CD4-positive, alpha-beta T cell treated with Interleukin-10 for 1 hour (primary cell): ENCODE results near the gene TTC22.

ENCODE experiments used
- DNase-seq: peaks from one replicate; pipeline ENCODE4 v3.0.0-alpha.2; 2020

Gene TTC22

DNA sequence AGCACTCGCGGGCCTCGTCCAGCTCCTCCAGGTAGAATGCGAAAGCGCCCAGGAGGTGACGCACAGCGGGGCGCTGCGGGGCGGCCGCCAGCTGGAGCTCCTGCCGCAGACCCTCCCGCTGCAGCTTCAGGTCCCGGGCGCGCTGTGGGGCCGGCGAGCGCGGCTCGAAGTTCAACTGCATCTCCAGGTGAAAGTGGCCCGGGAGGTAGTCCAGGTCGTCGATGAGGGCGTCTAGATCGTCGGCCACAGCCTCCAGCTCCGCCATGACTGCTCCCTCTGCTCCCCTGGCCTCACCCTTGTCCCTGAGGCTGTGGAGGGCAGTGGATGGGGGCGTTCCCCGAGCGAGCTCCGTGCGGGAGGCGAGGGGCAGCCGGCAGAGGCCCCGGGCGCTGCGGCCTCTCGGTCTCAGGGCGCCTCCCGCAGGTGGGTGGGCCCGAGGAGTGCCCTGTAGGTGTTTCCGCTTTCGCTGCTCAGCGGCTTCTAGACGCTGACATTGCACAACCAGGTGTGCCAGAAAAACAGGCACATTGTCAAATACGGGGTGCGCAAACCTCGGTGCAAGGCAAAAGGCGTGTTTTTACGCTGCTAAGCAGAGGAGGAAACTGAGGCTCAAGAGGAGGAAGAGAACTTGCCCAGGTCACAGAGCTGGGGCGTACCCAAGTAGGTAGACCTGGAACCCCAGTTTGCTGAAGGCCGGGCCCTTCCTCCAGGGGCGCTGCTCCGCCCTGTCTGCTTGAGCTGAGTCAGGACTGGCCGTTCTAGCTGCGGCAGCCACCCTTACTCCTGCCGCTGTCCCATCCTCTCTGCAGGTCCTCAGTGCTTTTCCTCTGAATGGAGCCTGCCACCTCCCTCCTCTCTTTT, at the start of gene TTC22:
TSS of gene TTC22 (minus strand) at position 425 of the 861 bp plus-strand sequence. CDS start at position 265, 160 bp downstream.
- DNase-seq = peak; percentile 70

DNA sequence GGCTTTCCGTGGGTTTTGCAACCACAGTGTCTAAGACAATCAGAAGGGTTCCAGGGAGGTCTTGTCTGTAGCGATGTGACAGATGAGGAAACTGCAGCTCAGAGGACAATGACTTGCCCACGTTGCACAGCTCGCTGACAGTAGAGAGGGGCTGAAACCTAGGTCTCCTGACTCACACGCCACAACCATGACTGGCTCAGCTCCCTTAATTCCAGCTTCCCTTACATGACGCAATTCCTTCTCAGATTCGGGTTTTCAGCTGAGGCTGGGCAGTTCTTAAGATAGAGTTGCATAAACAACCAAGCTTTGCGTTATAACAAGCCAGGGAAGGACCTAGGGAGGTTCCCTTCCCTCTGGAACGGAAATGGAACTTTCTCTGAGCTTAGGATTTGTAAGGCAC, 49.6 kb upstream of the TTC22 start:
- no peak for DNase-seq

DNA sequence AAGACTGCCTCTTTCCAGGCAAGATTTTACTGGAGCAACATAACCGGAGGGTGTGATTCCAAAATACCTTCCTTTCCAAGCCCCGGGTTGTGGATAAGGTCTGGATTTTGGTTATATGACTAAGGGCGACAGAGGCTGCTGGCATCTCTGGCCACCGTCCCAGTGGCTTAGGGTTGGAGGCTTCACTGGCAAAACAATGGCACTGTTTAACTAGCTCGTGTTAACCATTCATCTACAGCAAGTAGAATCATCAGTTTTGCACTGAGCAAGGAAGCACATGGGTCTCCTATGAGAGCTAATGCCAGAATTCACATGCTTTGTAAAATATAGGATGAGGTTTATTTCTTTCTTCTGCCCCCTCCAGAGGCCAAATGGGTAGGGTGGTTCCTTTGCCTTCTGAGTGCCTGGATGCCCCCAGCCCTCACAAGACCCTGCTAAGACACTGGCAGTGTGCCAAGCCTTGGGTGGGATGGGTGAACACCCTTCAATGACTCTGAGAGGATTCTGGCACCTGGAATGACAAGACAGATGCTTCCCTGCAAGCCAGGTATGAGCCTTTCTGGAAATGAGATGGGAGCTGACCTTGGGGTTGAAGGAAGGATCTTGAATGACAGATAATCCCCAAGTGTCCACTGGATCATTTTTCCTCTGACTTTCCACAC, 49.1 kb upstream of the TTC22 start:
- no peak for DNase-seq

DNA sequence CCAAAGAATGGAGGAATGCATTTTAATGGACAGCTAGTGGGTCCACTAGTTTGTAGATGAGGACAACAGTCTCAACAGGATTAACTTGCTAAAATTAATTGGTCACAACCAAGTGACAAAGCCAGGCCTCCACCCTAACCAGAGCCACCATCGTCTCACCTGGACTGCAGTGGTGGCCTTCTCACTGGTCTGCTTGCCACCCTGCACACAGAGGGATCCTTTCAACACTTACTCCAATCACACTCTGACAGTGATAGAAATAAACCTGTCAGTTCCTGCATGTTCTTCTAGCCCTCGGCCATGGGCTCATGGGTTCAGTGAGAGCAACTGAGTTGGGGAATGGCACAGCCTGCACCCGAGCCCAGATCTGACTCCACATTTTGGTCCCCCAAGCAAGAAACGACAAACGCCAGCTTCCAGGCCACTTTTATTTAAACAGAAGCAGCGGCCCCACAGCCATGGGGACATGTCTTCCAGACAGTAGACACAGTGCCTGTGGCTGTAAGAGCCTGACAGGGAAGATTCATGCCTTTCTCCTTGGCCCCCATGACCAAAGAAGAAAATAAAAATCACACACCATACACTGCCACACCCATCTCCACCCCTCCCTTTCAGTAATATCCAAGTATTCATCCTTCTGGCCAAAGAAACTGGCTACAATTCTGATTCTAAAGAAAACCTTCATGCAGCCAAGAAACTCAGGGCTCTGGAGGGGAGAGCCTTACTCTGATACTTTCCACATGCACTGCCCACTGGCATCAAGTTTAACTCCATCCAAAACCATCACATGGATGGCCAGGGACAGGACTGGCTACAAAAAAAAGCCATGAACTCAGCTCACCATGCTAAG, 48.3 kb upstream of the TTC22 start:
- DNase-seq = no peak

DNA sequence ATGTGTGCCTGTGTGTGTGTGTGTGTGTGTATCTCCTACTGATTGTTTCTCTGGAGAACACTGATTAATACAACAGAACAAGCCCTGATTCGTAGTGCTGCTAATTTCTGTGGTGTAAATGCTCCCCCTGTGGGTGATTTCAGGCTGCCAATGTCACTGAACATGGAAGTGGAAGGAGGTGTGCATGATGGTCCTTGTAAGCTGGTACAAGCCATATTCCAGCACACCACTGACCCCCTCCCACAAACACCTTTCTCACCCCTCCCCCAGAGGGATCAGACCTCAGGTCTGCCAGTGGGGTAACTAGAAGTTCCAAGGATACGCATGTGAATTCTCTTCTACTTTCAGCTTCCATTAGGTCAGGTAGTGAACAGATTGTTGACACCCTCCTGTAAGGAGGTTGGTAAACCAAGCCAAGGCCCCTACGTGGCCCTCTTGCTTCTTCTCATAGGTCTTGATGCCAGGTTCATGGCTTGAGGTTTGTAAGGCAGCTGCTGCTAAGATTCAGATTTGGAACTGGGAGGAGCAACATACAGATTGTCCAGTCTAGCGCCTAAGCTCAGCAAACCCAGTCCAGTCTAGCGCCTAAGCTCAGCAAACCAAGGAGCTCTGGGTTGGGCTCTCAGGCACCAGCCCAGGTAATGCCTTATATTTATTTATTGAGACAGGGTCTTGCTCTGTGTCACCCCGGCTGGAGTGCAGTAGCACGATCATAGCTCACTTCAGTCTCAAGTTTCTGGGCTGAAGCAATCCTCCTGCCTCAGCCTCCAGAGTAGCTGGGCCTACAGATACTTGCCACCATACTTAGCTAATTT, 47.2 kb upstream of the TTC22 start:
- DNase-seq = no peak

DNA sequence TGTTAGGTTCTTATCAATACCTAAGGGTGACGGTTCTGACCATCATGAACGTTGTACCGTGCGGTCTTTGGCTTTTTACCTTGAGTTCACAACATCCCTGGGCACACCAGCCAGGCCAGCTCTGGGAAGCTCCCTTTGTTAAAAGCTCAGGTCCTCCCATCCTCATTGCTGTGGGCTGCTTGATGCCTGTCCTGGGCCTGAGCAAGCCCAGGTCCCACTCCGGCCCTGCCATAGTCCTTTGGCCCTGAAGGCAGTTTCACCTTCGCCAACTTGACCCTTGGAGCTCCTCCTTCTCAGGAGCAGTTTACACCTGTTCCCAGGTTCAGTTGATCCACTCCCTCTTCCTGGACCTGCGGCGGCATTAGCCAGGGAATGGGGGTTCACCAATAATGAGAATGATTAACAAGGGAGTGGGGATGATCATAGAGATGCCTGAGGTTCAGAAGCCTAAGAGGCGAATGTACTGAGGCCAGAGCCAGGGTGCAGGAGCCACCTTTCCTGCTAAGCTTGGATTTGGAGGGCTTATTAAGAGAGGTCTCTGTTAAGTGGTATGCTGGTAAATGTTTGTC, 45.7 kb upstream of the TTC22 start:
- DNase-seq = no peak

DNA sequence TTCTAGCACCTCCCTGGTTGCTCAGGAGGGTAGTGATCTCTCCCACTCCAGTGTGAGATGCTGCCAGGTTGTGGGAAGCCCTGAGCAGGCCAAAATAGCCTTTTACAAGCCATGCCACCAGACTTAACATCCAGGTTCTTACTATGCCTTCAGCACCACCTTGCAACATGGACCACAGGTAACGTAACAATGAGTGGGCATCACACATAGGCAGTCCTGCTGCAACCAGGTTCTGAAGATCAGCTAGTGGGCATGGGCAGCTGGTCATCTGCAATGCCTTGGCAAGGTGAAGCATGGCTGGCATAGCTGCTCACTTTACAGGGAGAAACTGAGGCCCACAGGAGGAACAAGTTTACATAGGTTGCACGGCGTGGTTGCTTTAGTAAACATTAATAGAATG, 45.2 kb upstream of the TTC22 start:
- no peak for DNase-seq

DNA sequence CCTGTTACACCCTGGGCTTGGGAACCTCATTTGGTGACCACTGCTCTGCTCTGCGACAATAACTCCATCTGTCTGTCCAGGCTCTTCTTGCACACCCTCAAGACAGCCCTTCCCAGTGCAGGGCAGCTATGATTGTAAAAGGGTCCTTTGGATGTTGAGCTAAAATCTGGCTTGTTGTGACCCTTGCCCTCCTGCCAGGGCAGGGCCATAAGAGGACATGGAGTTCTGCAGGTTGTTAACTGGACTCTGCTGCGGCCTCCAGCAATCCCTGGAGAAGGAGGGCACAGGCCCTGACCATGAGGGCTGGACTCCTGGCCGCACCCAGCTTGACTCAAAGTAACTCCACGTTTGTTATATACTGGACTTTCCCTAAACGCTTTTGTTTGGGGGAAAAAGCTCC, 44.6 kb upstream of the TTC22 start:
- DNase-seq = no peak

DNA sequence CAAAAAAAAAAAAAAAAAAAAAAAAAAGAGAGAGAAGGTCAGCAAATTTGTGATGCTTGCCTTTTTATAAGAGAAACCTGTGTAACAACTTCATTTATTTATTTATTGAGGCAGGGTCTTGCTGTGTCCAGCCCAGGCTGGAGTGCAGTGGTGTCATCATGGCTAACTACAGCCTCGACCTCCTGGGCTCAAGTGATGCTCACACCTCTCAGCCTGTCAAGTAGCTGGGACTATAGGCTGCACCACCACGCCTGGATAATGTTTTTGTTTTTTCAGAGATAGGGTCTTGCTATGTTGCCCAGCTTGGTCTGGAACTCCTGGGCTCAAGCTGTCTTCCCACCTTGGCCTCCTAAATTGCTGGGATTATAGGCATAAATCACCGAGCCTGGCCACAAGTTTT, 43.4 kb upstream of the TTC22 start:
- DNase-seq = no peak

DNA sequence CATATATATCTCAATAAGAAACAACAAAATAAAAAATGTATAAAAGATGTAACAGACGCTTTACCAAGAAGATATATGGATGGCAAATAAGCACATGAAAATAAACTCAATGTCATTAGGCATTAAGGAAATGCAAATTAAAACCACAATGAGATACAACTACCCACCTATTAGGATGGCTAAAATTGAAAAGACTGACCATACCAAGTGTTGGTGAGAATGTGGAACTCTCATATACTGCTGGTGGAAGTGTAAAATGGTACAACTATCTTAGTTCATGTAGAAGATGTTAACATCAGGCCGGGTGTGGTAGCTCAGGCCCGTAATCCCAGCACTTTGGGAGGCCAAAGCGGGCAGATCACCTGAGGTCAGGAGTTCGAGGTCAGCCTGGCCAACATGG, 42.3 kb upstream of the TTC22 start:
- no peak for DNase-seq

DNA sequence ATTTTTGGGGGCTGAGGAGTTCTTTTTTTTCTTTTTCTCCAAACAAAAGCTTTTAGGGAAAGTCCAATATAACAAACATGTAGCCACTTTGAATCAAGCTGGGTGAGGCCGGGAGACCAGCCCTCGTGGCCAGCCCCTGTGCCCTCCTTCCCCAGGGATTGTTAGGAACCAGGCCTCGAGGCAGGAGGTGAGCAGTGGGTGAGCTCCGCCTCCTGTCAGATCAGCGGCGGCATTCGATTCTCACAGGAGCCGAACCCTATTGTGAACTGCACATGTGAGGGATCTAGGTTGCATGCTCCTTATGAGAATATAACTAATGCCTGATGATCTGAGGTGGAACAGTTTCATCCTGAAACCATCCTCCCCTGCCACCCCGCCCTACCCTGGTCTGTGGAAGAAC, 41.8 kb upstream of the TTC22 start:
- no peak for DNase-seq

DNA sequence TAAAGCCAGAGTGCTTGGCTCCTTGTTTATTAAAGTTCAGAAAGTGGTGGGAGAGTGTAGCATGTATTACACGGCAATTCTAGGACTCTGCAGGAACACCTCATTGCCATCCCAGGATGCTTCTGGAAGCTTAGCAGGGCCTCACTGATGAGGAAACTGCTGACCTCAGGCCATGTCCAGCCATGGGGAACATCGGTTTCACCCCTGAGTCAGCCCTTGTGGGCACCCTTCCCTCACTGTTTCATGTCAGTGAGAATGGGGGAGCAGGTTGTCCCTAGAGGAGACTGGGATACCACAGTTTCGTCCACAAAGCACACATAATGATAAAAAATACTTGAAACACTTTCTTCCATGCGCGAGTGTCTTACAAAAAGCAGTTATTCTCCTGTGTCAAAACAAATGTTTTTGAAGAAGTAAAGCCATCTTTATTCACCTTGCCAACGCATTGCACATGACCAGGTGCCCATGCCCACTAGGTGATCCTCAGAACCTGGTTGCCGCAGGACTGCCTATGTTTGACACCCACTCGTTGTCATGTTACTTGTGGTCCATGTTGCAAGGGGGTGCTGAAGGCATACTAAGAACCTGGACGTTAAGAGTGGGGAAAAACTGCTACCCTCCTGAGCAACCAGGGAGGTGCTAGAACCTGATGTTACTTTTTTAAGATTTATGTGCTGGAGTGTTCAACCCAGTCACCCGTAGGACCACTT, 41.2 kb upstream of the TTC22 start:
- no peak for DNase-seq

DNA sequence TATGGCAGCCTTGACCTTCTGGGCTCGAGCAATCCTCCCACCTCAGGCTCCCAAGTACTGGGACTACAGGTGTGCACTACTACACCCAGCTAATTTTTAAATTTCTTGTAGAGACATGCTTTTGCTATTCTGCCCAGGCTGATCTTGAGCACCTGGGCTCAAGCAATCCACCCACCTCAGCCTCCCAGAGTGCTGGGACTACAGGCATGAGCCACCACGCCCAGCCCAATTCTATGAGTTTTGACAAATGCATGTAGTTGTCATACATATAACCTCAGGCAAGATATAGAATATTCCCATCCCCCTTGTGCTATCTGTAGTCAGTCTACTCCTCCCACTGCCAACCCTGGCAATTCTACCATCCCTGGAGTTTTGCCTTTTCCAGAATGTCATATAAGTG, 38.7 kb upstream of the TTC22 start:
- no peak for DNase-seq

DNA sequence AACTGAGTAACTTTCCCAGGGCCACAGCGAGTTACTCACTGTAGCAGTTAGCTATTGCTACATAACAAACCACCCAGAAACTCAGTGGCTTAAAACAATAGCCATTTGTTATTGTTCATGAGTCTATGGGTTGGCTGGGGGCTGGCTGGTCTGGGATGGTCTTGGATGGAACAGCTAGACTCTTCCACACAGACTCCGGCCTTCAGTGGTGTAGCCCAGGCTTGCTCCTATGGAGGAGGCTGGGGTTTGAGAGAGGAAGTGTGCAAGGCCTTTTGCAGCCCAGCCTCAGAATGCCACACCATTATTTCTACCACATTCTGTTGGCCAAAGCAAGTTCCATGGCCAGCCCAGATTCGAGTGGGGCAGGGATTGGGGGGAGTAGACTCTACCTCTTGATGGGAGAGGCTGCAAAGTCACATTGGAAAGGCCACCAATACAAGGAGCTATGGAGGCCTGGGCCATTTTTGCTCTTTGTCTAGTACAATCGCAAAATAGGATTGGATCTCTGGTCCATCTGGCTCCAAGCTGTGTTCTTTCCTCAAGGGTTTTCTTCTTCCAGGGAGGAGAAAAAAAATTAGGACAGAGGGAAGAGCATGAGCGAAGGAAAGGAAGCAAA, 37.5 kb upstream of the TTC22 start:
- DNase-seq = no peak

DNA sequence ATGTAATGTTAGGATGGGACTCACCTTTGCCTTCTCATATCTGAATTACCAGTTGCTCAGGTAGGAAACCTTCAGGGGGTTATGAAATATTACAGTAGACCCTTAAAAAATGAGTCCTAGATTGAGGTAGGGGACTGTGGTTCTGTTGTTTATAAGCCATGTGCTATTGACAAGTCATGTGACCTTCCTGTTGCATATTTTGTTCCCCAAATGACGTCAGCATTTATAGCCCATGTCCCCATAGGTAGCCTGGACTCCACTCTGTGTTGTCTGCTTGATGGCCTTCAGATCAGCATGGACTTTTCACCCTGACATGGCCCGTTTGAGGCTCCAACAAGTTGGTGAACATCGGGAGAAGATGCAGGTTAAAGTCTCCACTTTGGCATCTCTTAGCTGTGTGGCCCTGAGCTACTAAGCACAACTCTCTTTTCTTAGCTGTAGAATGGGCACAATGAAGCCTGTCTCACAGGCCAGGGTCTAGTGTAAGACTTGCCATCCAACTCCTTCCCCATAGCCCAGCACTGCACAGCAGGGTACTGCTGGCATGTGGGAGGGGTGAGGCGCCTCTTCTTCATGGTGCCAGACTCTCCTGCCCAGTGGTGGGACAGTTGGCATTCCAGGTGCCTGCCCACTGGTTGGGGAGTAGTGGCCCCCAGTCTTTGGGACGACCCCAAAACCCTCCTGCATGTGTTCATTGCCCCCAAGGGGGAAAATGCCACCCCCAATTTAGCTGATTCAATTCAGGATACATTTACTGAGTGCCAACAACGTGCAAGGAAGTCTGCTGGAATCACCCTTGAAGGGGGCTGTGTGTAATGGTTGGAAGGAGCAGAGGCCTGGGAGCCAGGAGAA, 36.1 kb upstream of the TTC22 start:
- no peak for DNase-seq

DNA sequence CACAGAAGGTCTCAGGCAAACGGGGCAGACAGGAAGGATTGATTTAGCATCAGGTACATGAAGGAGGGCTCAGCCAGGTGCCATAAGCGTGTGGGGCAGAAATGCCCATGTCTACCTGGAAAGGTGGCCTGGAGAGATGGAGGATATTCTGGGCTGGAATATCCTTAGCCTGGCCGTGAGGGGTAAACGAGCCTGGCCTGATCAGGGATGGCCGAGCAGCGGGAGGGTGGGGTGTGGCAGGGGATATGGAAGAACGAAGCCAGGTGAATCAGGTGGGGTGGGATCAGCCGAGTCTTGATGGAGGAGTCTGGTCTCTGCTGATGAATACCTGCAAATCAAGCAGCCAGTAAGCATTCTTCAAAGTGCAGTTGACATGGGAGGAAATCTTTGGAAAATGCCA, 35.5 kb upstream of the TTC22 start:
- DNase-seq = no peak

DNA sequence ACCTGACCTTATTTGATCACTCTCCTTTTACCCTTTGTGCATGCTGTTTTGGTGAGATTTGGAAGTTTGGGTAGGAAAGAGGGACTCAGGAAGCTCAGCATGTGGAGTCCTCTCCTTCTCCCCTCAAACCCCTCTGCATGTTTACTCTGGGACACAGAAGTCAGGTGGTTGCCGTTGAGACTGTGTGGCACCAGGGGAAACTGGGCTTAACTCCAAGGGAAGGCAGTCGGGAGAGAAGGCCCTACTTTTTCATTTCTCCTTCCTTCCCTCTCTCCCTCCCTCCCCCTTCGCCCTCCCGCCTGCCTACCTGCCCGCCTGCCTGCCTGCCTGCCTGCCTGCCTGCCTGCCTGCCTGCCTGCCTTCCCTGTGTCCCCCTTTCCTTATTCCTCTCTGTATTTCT, 34.8 kb upstream of the TTC22 start:
- no peak for DNase-seq

DNA sequence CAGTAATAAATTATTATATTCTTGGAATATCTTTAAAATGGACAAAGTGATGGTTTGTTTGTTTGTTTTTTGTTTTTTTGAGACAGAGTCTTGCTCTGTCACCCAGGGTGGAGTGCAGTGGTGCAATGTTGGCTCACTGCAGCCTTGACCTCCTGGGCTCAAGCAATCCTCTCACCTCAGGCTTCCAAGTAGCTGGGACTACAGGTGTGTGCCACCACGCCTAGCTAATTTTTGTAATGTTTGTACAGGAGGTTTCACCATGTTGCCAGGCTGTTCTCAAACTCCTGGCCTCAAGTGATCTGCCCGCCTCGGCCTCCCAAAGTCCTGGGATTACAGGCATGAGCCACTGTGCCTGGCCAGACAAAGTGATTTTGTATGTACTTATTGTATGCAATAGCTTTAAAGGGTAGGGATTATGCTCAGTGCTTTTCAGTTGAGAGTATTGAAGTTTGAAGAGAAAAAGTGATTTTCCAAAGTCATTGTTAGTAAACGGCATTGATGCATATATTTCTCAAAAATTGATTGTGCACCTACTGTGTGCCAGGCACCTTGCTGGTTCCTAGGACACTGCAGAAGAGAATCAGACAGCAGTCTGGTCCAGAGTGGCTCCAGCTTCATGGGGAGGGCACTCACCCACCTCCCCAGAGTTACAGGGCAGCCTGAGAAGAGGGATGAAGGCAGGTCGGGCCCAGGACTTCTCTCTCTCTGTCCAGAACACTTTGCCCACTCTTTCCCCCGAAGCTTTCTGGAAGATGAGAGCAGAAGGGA, 34.2 kb upstream of the TTC22 start:
- DNase-seq = no peak

DNA sequence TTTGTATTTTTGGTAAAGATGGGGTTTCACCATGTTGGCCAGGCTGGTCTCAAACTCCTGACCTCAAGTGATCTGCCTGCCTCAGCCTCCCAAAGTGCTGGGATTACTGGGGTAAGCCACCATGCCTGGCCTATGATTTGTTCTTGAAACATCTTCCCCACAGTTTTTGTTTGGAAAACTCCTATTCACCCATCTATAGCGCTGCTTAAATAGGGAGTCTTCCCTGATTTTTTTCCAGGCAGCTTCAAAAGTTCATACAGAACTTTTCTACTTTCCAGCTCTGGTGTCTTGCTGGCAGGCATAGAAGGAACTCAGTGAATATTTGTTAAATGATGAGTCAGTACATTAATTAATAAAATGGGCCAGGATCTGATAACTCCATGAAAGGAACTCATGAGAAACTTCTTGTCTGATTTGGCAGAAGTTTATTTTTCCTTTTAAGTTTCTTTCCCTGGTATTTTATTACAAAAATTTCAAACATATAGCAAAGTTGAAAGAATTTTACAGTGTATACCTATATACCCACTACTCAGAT, 33.0 kb upstream of the TTC22 start:
- DNase-seq = no peak
